UCSD-AML1 (cell line): Measurements from ENCODE around the gene SERPINA5.

ENCODE experiments used
- DNase-seq: peaks from one replicate; lab custom pipeline; 2025; ENCODE audit not compliant: unreplicated experiment; lab: John Stamatoyannopoulos, UW

The SERPINA5 gene

GRCh38 chr14:94641632-94641955 is 60.4 kb downstream of the SERPINA5 start:
- DNase-seq = no peak
